Tibial nerve (tissue), 4 donors: ENCODE measurements around the gene C1R.

Experiments used
- EP300 ChIP-seq, 2 donors: sonication (generic); formaldehyde crosslinking; IDR thresholded peaks; one replicate each; pipeline ENCODE4 v1.6.1; 2017; ENCODE audit warnings: antibody characterized with exemption in 2 of 2, mild to moderate bottlenecking in 1 of 2
- POLR2A ChIP-seq, 2 donors: fragments of 450-650 bp; IDR thresholded peaks; one replicate each; pipeline ENCODE4 v1.6.1; 2017; ENCODE audit warnings: antibody characterized with exemption in 2 of 2, mild to moderate bottlenecking in 2 of 2, moderate library complexity in 2 of 2
- TF ChIP-seq, protein P1 (sequence below), 5 experiments: fragments of 200-600 bp in 3 of 5; fragments of 450-650 bp in 2 of 5; sonication (generic) in 3 of 5; IDR thresholded peaks; one replicate each; pipeline ENCODE4 v1.5.1; 2016 to 2019; ENCODE audit warnings: antibody characterized with exemption in 5 of 5, mild to moderate bottlenecking in 3 of 5, moderate library complexity in 2 of 5

DNA sequence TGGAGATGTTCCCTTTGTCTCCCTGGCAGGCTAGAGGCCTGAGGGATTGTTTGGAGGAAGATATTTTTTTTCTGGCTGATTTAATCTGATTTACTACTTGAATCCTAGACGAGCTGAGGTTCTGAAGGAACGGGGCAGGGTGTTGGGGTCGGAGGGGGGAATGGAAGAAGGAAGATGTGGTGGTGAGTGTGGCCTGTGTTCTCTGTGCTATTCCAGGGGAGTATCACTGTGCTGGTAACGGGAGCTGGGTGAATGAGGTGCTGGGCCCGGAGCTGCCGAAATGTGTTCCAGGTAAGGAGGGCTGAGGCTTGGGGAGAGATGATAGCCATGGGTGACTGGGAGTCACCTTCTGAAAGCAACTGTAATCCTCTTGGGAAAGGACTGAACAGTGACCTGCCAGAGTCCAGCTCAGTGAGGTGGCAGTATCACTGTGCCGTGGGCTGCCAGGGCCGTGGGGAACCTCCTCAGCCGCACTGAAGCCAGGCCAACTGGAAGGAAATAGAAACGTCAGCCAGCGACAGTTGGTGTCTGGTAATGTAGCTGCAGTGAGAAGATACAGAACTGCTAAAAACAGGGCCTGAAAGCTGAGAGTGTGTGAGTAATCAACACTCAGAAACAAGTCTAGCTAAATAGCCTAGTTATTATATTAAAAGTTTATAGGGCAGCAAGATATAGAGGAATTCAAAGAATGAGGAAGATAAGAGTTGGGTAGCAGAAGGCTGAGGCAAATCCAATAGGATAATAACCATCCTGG lies 23.8 kb downstream of the C1R start:
- TF ChIP-seq, protein P1, sequence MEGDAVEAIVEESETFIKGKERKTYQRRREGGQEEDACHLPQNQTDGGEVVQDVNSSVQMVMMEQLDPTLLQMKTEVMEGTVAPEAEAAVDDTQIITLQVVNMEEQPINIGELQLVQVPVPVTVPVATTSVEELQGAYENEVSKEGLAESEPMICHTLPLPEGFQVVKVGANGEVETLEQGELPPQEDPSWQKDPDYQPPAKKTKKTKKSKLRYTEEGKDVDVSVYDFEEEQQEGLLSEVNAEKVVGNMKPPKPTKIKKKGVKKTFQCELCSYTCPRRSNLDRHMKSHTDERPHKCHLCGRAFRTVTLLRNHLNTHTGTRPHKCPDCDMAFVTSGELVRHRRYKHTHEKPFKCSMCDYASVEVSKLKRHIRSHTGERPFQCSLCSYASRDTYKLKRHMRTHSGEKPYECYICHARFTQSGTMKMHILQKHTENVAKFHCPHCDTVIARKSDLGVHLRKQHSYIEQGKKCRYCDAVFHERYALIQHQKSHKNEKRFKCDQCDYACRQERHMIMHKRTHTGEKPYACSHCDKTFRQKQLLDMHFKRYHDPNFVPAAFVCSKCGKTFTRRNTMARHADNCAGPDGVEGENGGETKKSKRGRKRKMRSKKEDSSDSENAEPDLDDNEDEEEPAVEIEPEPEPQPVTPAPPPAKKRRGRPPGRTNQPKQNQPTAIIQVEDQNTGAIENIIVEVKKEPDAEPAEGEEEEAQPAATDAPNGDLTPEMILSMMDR (IDR thresholded peaks at IDR 0.05) = no peak
- TF ChIP-seq POLR2A (IDR thresholded peaks at IDR 0.05) = no peak
- TF ChIP-seq EP300 (IDR thresholded peaks at IDR 0.05) = no peak
